ENCODE measurements around the gene DPEP3.
"Not testable (repeated sequence)": the region's sequence is repeated elsewhere in the genome, so short reads cannot be mapped to it uniquely, and the experiment has no call there.

DPEP3 gene

GRCh38 chr16:68000450-68000849 lies 20.2 kb upstream of the DPEP3 start:
- in situ Hi-C loops (cut with MboI; ENCODE audit: low sequenced_read_pairs, unreplicated experiment) = no loop called here
- TF ChIP-seq CTCF (IDR thresholded peaks at IDR 0.05; ENCODE audit: borderline replicate concordance, control extremely low read depth, extremely low read depth, insufficient read depth, missing control alignments) = no peak
- no peak for DNase-seq (ENCODE audit: low spot score)

- TF ChIP-seq CTCF (IDR thresholded peaks at IDR 0.05; ENCODE audit: borderline replicate concordance, control extremely low read depth, extremely low read depth, insufficient read depth, missing control alignments) = no peak
- peak; percentile 25 for DNase-seq (ENCODE audit: low spot score)
- in situ Hi-C loops (cut with MboI; ENCODE audit: low sequenced_read_pairs, unreplicated experiment) = no loop called here
Measured at GRCh38 chr16:67999985-68000384, 19.7 kb upstream of the DPEP3 start.

GRCh38 chr16:67998779-67999688 lies 18.7 kb upstream of the DPEP3 start, which contains the start of gene DPEP2:
Gene DPEP2 (minus strand): TSS chr16:67999484. CDS start chr16:67993212, 6,272 bp downstream.
- in situ Hi-C loops (cut with MboI; ENCODE audit: low sequenced_read_pairs, unreplicated experiment) = not testable (repeated sequence)
- peak; percentile 32 for DNase-seq (ENCODE audit: low spot score)

GRCh38 chr16:67998231-67998778 lies 18.0 kb upstream of the DPEP3 start:
- DNase-seq (ENCODE audit: low spot score); in situ Hi-C loops (cut with MboI; ENCODE audit: low sequenced_read_pairs, unreplicated experiment): not testable (repeated sequence)

- TF ChIP-seq CTCF (IDR thresholded peaks at IDR 0.05; ENCODE audit: borderline replicate concordance, control extremely low read depth, extremely low read depth, insufficient read depth, missing control alignments) = no peak
- DNase-seq (ENCODE audit: low spot score) = no peak
- in situ Hi-C loops (cut with MboI; ENCODE audit: low sequenced_read_pairs, unreplicated experiment) = no loop called here
Measured at GRCh38 chr16:67996666-67997065, 16.4 kb upstream of the DPEP3 start.

GRCh38 chr16:67995423-67995822 lies 15.1 kb upstream of the DPEP3 start:
- DNase-seq (ENCODE audit: low spot score) = peak; percentile 43
- no peak for TF ChIP-seq CTCF (IDR thresholded peaks at IDR 0.05; ENCODE audit: borderline replicate concordance, control extremely low read depth, extremely low read depth, insufficient read depth, missing control alignments)
- in situ Hi-C loops (cut with MboI; ENCODE audit: low sequenced_read_pairs, unreplicated experiment) = no loop called here

- in situ Hi-C loops (cut with MboI; ENCODE audit: low sequenced_read_pairs, unreplicated experiment); DNase-seq (ENCODE audit: low spot score): not testable (repeated sequence)
Measured at GRCh38 chr16:67994040-67994408, 13.7 kb upstream of the DPEP3 start.

- peak; percentile 96 for TF ChIP-seq CTCF (IDR thresholded peaks at IDR 0.05; ENCODE audit: borderline replicate concordance, control extremely low read depth, extremely low read depth, insufficient read depth, missing control alignments)
- peak; percentile 91 for DNase-seq (ENCODE audit: low spot score)
- in situ Hi-C loops (cut with MboI; ENCODE audit: low sequenced_read_pairs, unreplicated experiment) = no loop called here
Measured at GRCh38 chr16:67993207-67994039, 13.1 kb upstream of the DPEP3 start.

Data from GM13976 (cell line).